HUES48 (cell line): ENCODE results near the gene ACADVL.

Experiments
- H3K27ac ChIP-seq: one replicate; pipeline ENCODE4 v1.7.0; 2013; ENCODE audit warnings: low read depth, low read length, inconsistent platforms
- H3K27me3 ChIP-seq: 2 replicates; pipeline ENCODE4 v1.6.1; 2013; ENCODE audit warnings: mild to moderate bottlenecking, low read length; ENCODE audit not compliant: control insufficient read depth, insufficient read depth
- H3K36me3 ChIP-seq: 2 replicates; pipeline ENCODE4 v1.6.1; 2013; ENCODE audit warnings: low read length; ENCODE audit not compliant: control insufficient read depth, insufficient read depth
- H3K4me1 ChIP-seq: 2 replicates; pipeline ENCODE4 v1.6.1; 2013; ENCODE audit warnings: mild to moderate bottlenecking, low read length; ENCODE audit not compliant: control insufficient read depth, insufficient read depth
- H3K4me3 ChIP-seq: 2 replicates; pipeline ENCODE4 v1.5.1; 2013; ENCODE audit warnings: mild to moderate bottlenecking, low read depth, low read length
- H3K9ac ChIP-seq: 2 replicates; pipeline ENCODE4 v1.6.1; 2013; ENCODE audit warnings: mild to moderate bottlenecking, low read depth, low read length, moderate library complexity
- H3K9me3 ChIP-seq: 2 replicates; pipeline ENCODE4 v1.6.1; 2013; ENCODE audit warnings: low read length; ENCODE audit not compliant: control insufficient read depth, insufficient read depth

The ACADVL gene

GRCh38 chr17:7211491-7212273 lies 8.1 kb upstream of the ACADVL start:
- Histone ChIP-seq H3K9ac (no peak overlapping the region; the same call in 1 of the 2 replicates), H3K36me3 (no peaks in the 10 kb centered on the region), H3K4me3 (peak overlapping the region; percentile 68), H3K27ac (no peak overlapping the region), H3K9me3 (no peaks in the 10 kb centered on the region), H3K4me1 (peaks cover 51% of the 10 kb centered on the region), H3K27me3 (no peaks in the 10 kb centered on the region)

- H3K9ac ChIP-seq: no peak overlapping the region
- H3K4me1 ChIP-seq: peaks cover 50% of the 10 kb centered on the region
- H3K27ac ChIP-seq: peak overlapping the region; percentile 85
- no peaks in the 10 kb centered on the region for H3K36me3 ChIP-seq
- no peaks in the 10 kb centered on the region for H3K27me3 ChIP-seq
- H3K9me3 ChIP-seq: no peaks in the 10 kb centered on the region
- peak overlapping the region; percentile 55 for H3K4me3 ChIP-seq
These were observed 5.8 kb upstream of the ACADVL start for GRCh38 chr17:7213895-7214299.

- peak overlapping the region; percentile 35; the same call in 1 of the 2 replicates for H3K9ac ChIP-seq
- no peaks in the 10 kb centered on the region for H3K9me3 ChIP-seq
- H3K27me3 ChIP-seq: no peaks in the 10 kb centered on the region
- H3K4me1 ChIP-seq: peaks cover 50% of the 10 kb centered on the region
- no peaks in the 10 kb centered on the region for H3K36me3 ChIP-seq
- peak overlapping the region; percentile 92 for H3K27ac ChIP-seq
- peak overlapping the region; percentile 78 for H3K4me3 ChIP-seq
These were observed 5.2 kb upstream of the ACADVL start for GRCh38 chr17:7214300-7215135.

GRCh38 chr17:7215136-7215638 lies 4.6 kb upstream of the ACADVL start:
- Histone ChIP-seq H3K4me1 (peaks cover 48% of the 10 kb centered on the region), H3K36me3 (no peaks in the 10 kb centered on the region), H3K9me3 (no peaks in the 10 kb centered on the region), H3K27me3 (no peaks in the 10 kb centered on the region), H3K4me3 (peak overlapping the region; percentile 78), H3K27ac (peak overlapping the region; percentile 92), H3K9ac (no peak overlapping the region)

GRCh38 chr17:7215652-7216180 lies 4.0 kb upstream of the ACADVL start:
- Histone ChIP-seq H3K4me3 (peak overlapping the region; percentile 78), H3K4me1 (peaks cover 47% of the 10 kb centered on the region), H3K36me3 (no peaks in the 10 kb centered on the region), H3K9ac (no peak overlapping the region), H3K27ac (peak overlapping the region; percentile 92), H3K27me3 (no peaks in the 10 kb centered on the region), H3K9me3 (no peaks in the 10 kb centered on the region)

- no peaks in the 10 kb centered on the region for H3K9me3 ChIP-seq
- peak overlapping the region; percentile 67 for H3K27ac ChIP-seq
- peak overlapping the region; percentile 46 for H3K4me3 ChIP-seq
- peaks cover 5% of the 10 kb centered on the region for H3K36me3 ChIP-seq
- H3K27me3 ChIP-seq: no peaks in the 10 kb centered on the region
- peaks cover 43% of the 10 kb centered on the region for H3K4me1 ChIP-seq
- no peak overlapping the region for H3K9ac ChIP-seq
These were observed 3.3 kb upstream of the ACADVL start for GRCh38 chr17:7216242-7217112.

GRCh38 chr17:7217113-7217987 lies 2.4 kb upstream of the ACADVL start:
- Histone ChIP-seq H3K27ac (peak overlapping the region; percentile 50), H3K4me1 (peaks cover 37% of the 10 kb centered on the region), H3K4me3 (peak overlapping the region; percentile 57), H3K9me3 (no peaks in the 10 kb centered on the region), H3K9ac (no peak overlapping the region), H3K36me3 (peaks cover 14% of the 10 kb centered on the region), H3K27me3 (no peaks in the 10 kb centered on the region)

- Histone ChIP-seq H3K27me3 (no peaks in the 10 kb centered on the region), H3K36me3 (peaks cover 21% of the 10 kb centered on the region), H3K27ac (peak overlapping the region; percentile 39), H3K4me1 (peaks cover 37% of the 10 kb centered on the region), H3K9ac (no peak overlapping the region), H3K9me3 (no peaks in the 10 kb centered on the region), H3K4me3 (peak overlapping the region; percentile 57; the same call in 1 of the 2 replicates)
These were observed 1.6 kb upstream of the ACADVL start for GRCh38 chr17:7218166-7218565.

GRCh38 chr17:7218758-7219157 lies 980 bp upstream of the ACADVL start:
- Histone ChIP-seq H3K36me3 (peaks cover 27% of the 10 kb centered on the region), H3K9ac (no peak overlapping the region), H3K27ac (no peak overlapping the region), H3K27me3 (no peaks in the 10 kb centered on the region), H3K4me3 (no peak overlapping the region), H3K9me3 (no peaks in the 10 kb centered on the region), H3K4me1 (peaks cover 32% of the 10 kb centered on the region)
